ENCODE data around the gene CALN1. TPM values are rescaled to one million over a fixed set of nuclear protein-coding genes. Genes with fewer than 3 reads are reported as not detected.

The CALN1 gene
- total and polyA plus RNA-seq, 2 experiments from 2014 or later = 7.6 to 14.5 TPM

DNA sequence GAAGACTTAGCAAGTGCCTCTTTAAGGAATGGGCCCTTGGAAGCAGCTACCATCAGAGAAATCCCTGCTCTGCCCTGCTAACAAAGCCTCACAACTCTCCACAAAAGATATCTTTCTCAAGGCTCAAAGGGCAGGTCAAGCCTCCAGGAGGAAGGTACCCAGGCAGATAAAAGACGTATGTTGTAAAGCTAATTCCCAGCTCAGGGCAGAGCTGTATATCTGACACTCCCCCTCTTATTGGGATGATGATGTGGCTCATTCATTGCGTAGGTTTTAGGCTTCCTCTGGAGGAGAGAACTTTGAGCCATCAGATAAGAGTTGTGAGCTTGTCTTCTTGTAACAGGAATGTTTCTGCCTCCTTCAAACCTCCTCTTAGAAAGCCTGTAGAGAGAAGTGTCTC lies 145.4 kb downstream of the CALN1 start:
- ATAC-seq = peak; percentile 30
- H3K9me2 ChIP-seq (ENCODE audit: insufficient read depth) = 0 out of 2 replicates have a peak, but pooled peaks cover 8% of the 10 kb centered on the region
- H3F3A ChIP-seq (replicated peaks; ENCODE audit: low read depth) = no peaks in the 10 kb centered on the region
- H3K79me2 ChIP-seq (replicated peaks; ENCODE audit: insufficient read depth) = peaks cover 12% of the 10 kb centered on the region; the same call in 1 of the 2 replicates
- H2AFZ ChIP-seq = no peak overlapping the region
- no peak for DNase-seq (ENCODE audit: low spot score)
- Mint-ChIP-seq H3K9me3 (peaks cover 6% of the 10 kb centered on the region; the same call in 2 of the 3 replicates), H3K27me3 (ENCODE audit: insufficient read depth, low read depth, poor library complexity) (peaks cover 10% of the 10 kb centered on the region), H3K4me1 (peaks cover 57% of the 10 kb centered on the region), H3K36me3 (ENCODE audit: low read depth) (peaks cover 50% of the 10 kb centered on the region), H3K4me3 (no peak overlapping the region), H3K27ac (no peak overlapping the region; the same call in 1 of the 2 replicates)
- peak overlapping the region; percentile 62; the same call in 1 of the 2 replicates for H3K4me2 ChIP-seq
- no peaks in the 10 kb centered on the region for H4K20me1 ChIP-seq (replicated peaks; ENCODE audit: insufficient read depth)
- no peak overlapping the region for H3K27ac ChIP-seq (ENCODE audit: low read depth)
- no peaks in the 10 kb centered on the region for H3K27me3 ChIP-seq (ENCODE audit: insufficient read depth)
- peaks cover 38% of the 10 kb centered on the region for H3K4me1 ChIP-seq (ENCODE audit: insufficient read depth)
- no peaks in the 10 kb centered on the region; the same call in 1 of the 2 replicates for H3K36me3 ChIP-seq (ENCODE audit: insufficient read depth)
- no peak overlapping the region for H3K4me3 ChIP-seq
- TF ChIP-seq CTCF (conservative IDR thresholded peaks at IDR 0.05; ENCODE audit: low read depth in 2 of 2) (no peak), POLR2AphosphoS5 (IDR thresholded peaks at IDR 0.05; ENCODE audit: low read depth) (no peak), EZH2 (IDR thresholded peaks at IDR 0.05; ENCODE audit: low read depth, unreplicated experiment) (no peak), REST (IDR thresholded peaks at IDR 0.05; ENCODE audit: unreplicated experiment) (no peak), ZNF462 (CRISPR knock-in tag; IDR thresholded peaks at IDR 0.05) (no peak), STAT1 (IDR thresholded peaks at IDR 0.05; ENCODE audit: unreplicated experiment) (no peak), EZH2phosphoT487 (IDR thresholded peaks at IDR 0.05; ENCODE audit: unreplicated experiment) (no peak), CREB1 (CRISPR knock-in tag; IDR thresholded peaks at IDR 0.05; ENCODE audit: low read depth) (no peak)

All from GM23338 (cell line).